ENCODE measurements around the gene ETFA. TPM values are rescaled to one million over a fixed set of nuclear protein-coding genes. Genes with fewer than 3 reads are reported as not detected.

The ETFA gene
- total and polyA plus RNA-seq, 10 of the 15 experiments (the other 5 are each of a cell fraction or from before 2014, with no cell fraction given), result 114 to 331 (median 152) TPM

DNA sequence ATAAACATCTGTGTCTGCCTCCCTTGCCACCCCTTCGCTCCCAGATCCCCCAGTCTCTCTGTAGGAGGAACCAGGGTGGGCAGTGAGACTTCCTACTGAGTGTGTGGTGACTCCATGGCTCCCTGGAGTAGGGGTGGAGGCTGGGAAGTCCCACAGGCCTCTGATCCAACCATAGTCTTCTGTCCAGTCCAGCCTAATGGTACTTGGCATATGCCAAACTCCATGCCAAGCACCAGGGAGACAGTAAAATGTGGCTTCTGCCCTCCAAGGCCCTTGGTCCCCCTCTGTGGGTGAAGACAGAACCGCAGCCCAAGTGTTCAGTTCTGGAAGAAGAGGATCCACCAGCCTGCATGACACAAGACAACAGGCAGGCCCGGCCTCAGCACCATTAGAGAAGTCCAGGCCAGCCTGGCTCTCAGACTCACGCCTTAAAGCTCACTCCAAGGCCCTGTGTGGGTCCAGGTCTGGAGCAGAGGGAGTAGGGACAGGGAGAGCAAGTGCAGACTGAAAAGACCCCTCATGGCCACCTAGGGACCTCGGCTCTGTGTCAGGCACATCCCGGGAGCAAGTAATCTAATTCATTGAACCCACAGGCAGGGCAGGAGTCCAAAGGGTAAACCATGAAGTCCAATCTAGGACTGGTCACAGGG lies 112.7 kb downstream of the ETFA start:
- no peak for DNase-seq (ENCODE audit: low read depth, low spot score)
- H3K4me2 ChIP-seq (ENCODE audit: control insufficient read depth, insufficient read depth), result no peak overlapping the region
- H3K36me3 ChIP-seq (ENCODE audit: control insufficient read depth in 2 of 2, insufficient read depth in 2 of 2, low read length in 1 of 2), result no peaks in the 10 kb centered on the region; a peak in 1 of 4 replicates
- WGBS (ENCODE audit: insufficient coverage, insufficient replicate concordance, low lambda C conversion rate, missing lambda C conversion rate), result 81% methylated on average over 6 of the region's 6 CpGs
- intact Hi-C loops (cut with micrococcal nuclease; ENCODE audit: unreplicated experiment) (no loop called here), in situ Hi-C loops (cut with MboI) (no loop called here)
- BruUV-seq (replicated peaks), result no TSS peak
- H3K9me3 ChIP-seq (replicated peaks; ENCODE audit: control insufficient read depth, insufficient read depth, low read length), result no peaks in the 10 kb centered on the region
- H3K9ac ChIP-seq (ENCODE audit: control insufficient read depth, insufficient read depth, low read length), result no peak overlapping the region
- H3K79me2 ChIP-seq (ENCODE audit: control insufficient read depth, insufficient read depth, low read length), result no peaks in the 10 kb centered on the region
- no peak overlapping the region for H3K4me3 ChIP-seq
- SMC1A ChIA-PET (ENCODE audit: uncharacterized antibody, unreplicated experiment), result no interaction called here
- H2AFZ ChIP-seq (ENCODE audit: control insufficient read depth, low read depth, low read length), result no peak overlapping the region
- POLR2A ChIA-PET, result no interaction called here
- H3K4me1 ChIP-seq (ENCODE audit: control insufficient read depth, insufficient read depth, low read length), result no peaks in the 10 kb centered on the region; the same call in 1 of the 2 replicates
- no peak overlapping the region for H3K27ac ChIP-seq (ENCODE audit: control insufficient read depth, insufficient read depth)
- FAIRE-seq, result no peak
- CTCF ChIA-PET, result interaction anchor here (1.1 kb wide), 1 partner anchor 8 kb away, joined by 3 read pairs; no protein-coding TSS in a partner anchor
- ATAC-seq, result no peak
- H3K27me3 ChIP-seq (replicated peaks in 1 of 2; ENCODE audit: control insufficient read depth in 2 of 2, insufficient read depth in 2 of 2, low read length in 1 of 2), result no peaks in the 10 kb centered on the region
- RAD21 ChIA-PET (ENCODE audit: unreplicated experiment), result no interaction called here
- H4K20me1 ChIP-seq (ENCODE audit: control insufficient read depth, insufficient read depth), result no peaks in the 10 kb centered on the region
- TF ChIP-seq NFYB (IDR thresholded peaks at IDR 0.05; ENCODE audit: insufficient read depth, low read depth, low read length), result no peak
- no peak for TF ChIP-seq ZBTB11 (CRISPR knock-in tag; IDR thresholded peaks at IDR 0.05)
- no peak for TF ChIP-seq JUND (IDR thresholded peaks at IDR 0.05; ENCODE audit: low read depth, low read length)
- no peak for TF ChIP-seq NBN (IDR thresholded peaks at IDR 0.05)
- no peak for TF ChIP-seq SIX5 (IDR thresholded peaks at IDR 0.05; ENCODE audit: low read depth, low read length, severe bottlenecking)
- no peak for TF ChIP-seq FOS (IDR thresholded peaks at IDR 0.05; ENCODE audit: borderline replicate concordance, extremely low read depth, insufficient read length)
- no peak for TF ChIP-seq LARP7 (IDR thresholded peaks at IDR 0.05)
- no peak for TF ChIP-seq RAD51 (IDR thresholded peaks at IDR 0.05)
- no peak for TF ChIP-seq RCOR1 (conservative IDR thresholded peaks at IDR 0.05; ENCODE audit: low read depth, low read length)
- TF ChIP-seq ZNF384 (IDR thresholded peaks at IDR 0.05; ENCODE audit: borderline replicate concordance, low read depth, low read length), result no peak
- TF ChIP-seq, protein P1, sequence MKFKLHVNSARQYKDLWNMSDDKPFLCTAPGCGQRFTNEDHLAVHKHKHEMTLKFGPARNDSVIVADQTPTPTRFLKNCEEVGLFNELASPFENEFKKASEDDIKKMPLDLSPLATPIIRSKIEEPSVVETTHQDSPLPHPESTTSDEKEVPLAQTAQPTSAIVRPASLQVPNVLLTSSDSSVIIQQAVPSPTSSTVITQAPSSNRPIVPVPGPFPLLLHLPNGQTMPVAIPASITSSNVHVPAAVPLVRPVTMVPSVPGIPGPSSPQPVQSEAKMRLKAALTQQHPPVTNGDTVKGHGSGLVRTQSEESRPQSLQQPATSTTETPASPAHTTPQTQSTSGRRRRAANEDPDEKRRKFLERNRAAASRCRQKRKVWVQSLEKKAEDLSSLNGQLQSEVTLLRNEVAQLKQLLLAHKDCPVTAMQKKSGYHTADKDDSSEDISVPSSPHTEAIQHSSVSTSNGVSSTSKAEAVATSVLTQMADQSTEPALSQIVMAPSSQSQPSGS (IDR thresholded peaks at IDR 0.05; ENCODE audit: low read length), result no peak
- TF ChIP-seq BACH1 (IDR thresholded peaks at IDR 0.05; ENCODE audit: borderline replicate concordance), result no peak
- no peak for TF ChIP-seq CREB1 (IDR thresholded peaks at IDR 0.05; ENCODE audit: low read depth)
- no peak for TF ChIP-seq ZBTB40 (IDR thresholded peaks at IDR 0.05; ENCODE audit: borderline replicate concordance)
- TF ChIP-seq IRF4 (IDR thresholded peaks at IDR 0.05; ENCODE audit: low read depth, low read length), result no peak

All from GM12878 (cell line).